Putamen (tissue), 1 donor: ENCODE data around the gene IL31.
"Not testable (repeated sequence)": the region's sequence is repeated elsewhere in the genome, so short reads cannot be mapped to it uniquely, and the experiment has no call there.

Experiments used
- DNase-seq: peaks from one replicate; pipeline ENCODE4 v3.0.0-alpha.2; 2016; ENCODE audit warnings: low spot score

IL31 gene

DNA sequence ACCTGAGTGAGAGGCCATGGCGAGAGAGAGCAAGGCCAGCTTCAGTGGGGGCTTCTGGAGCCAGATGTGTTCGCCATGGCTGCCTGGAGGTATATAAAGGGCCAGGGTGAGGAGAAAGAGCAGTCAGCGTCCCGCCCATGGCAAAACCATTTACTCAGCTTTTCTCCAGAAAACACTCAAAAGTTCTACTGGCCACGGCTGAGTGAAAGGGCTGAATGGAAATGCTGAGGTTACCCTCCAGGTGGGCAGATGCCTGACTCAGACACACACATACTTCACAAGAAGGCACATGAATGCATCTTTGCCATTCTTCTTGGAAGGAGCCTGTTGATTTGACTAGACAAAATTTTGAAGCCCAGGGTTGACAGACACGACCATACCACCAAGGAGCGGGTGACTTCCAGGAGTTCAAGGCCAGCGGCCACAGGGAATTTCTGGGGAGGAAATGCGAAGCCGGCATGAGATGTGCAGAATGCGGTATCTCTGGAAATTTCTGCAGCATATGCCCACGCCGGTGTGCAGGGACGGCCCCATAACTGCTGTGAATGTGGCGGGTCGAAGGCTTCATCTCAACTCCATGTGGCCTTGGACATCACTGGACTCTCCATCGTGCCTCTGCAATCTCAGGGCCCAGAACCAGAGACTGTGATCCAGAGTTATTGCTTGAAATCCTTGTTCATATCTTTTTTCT, at the start of gene IL31:
IL31 (minus strand) TSS at position 67 of the 691 bp plus-strand sequence; CDS start at position 18, 49 bp downstream.
- no peak for DNase-seq

DNA sequence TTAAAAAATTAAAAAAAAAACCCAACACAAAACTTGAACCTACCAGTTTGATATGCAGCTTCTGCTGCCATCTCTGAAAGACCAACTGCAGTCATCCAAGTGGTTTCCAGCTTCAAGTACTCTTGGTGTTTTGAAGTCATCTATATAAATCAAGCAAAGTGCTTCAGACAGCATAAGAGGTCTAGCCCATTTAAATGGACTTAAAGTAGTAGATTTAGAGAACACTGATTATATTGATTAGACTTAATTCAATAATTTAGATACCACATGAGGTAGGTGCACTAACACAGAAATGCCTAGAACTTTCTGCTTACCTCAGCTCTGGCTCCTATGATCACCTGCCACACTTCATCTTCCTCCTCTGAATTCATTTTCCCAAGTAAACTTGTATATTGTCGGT, 42.4 kb upstream of the IL31 start:
- DNase-seq, result no peak

DNA sequence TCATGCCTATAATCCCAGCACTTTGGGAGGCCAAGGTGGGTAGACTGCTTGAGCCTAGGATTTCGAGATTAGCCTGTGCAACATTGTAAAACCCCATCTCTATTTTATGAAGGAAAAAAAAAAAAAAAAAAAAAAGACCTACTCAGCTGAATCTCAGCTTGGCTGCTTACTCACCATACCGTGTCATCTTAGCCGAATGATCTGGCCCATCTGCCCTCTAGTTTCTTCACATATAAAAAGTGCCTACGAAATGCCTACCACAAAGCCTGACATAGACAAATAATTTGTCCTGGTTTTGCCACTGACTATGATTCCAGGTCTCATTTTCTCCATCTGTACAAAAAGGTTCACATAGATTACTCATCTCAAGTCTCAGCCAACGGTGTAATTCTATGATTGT, 41.8 kb upstream of the IL31 start:
- no peak for DNase-seq

DNA sequence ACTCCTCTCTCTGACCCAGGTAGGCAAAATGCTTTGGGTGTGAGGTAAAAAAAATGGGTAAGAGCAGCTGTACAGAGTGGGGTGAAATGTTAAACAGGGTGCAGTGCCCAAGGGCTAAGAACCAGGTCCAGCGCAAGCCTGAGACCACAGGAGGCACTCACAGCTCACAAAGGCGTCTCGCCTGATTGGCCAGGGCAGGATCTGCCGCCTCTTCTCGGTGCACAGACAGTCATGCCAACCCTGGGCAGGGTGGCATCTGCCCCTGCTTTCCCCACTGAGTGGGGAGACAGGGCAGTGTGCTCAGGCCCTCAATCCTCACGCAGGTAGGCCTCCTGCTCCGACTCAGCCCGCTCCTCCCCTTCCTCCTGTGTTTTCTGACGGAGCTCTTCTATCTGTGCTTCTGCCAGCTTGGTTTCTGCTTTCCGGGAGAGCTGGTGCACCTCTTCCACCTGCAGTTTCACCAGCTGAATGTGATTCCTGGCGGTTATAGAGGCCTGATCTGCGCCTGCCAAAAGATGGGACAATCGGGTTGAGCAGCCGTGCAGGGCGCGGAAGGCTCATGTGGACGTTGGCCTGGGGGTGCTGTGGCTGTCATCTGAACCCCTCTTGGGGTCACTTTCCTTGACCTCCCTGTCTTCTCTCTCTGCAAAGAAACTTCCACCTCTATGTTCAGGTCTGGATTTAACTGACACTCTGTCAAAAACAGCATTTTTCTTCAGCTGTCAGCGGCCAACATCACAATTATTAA, 34.2 kb upstream of the IL31 start:
- DNase-seq, result no peak

DNA sequence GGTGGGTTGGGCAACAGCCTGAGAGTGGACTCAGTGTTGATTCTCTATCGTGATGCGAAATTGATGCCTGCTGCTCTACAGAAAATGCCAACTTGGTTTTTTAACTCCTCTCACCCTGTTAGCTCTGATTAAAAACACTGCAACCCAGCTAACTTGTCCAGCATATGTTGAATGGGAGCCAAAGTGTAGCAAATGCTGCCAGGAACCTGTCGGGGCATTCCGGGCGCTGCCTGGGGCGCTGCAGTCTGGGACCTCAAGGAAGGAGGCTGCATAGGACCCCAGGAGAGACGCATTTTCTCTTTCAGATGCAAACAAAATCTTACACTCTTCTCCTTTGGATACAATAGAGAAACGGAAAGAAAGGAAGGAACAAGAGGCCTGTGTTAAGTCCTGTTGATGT, 33.4 kb upstream of the IL31 start:
- DNase-seq, result no peak

DNA sequence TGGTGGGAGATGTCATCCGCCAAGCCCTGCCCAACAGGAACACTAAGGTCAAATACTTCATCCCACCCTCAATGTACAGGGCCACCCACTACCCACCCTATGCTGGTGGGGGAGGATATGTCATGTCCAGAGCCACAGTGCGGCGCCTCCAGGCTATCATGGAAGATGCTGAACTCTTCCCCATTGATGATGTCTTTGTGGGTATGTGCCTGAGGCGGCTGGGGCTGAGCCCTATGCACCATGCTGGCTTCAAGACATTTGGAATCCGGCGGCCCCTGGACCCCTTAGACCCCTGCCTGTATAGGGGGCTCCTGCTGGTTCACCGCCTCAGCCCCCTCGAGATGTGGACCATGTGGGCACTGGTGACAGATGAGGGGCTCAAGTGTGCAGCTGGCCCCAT, 33.0 kb upstream of the IL31 start:
- DNase-seq, result no peak

DNA sequence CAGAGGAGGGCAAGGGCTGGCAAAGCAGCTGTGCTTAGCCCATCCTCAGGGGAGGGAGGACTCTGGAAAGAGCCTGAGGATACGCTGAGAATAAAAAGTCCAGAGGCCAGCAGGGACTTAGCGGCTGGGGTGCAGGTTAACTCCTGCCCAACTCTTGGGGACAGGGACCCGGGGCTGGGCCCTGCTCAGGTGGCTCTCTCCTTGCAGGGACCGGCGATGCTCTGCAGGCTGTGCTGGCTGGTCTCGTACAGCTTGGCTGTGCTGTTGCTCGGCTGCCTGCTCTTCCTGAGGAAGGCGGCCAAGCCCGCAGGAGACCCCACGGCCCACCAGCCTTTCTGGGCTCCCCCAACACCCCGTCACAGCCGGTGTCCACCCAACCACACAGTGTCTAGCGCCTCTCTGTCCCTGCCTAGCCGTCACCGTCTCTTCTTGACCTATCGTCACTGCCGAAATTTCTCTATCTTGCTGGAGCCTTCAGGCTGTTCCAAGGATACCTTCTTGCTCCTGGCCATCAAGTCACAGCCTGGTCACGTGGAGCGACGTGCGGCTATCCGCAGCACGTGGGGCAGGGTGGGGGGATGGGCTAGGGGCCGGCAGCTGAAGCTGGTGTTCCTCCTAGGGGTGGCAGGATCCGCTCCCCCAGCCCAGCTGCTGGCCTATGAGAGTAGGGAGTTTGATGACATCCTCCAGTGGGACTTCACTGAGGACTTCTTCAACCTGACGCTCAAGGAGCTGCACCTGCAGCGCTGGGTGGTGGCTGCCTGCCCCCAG, 32.3 kb upstream of the IL31 start:
- DNase-seq, result no peak

DNA sequence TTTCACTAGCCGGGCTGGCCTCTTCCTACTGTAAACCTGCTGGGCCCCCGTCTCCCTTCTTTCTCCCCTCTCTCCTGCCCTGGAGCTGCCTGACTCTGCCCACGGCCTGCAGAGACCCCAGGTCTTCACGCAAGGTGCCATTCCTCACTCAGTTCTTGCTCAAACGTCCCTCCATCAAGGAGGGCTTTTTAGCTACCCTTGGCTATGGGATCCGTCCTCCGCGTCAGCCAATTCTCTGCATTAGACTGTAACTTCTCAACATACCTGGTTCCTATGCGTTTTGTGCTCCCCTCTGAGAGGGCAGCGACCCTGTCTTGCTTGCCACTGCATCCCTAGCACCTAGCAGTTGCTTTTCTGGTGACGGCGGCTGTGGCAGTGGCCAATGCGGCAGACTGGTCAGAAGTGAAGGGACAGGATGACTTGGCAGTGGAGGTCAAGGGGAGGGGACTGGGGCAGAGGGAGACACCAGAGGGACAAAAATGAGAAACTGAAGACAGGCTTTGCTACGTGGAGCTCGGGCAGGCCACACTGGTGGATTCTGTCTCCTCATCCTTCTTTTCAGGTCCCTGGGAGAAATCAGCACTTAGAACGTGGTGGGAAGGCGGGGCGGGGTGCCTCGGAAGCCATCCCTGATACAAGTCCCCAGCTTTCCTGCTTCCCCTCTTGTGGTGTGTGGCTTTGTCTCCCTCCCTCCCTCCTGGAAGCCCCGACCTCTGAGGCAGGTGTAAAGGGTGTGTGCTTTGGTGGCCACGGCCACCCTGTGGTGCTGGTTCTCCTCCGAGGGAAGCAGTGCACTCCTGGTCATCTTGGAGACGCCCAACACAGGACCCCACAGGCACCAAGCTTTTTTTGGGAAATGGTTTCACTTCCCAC, 31.3 kb upstream of the IL31 start:
- no peak for DNase-seq

DNA sequence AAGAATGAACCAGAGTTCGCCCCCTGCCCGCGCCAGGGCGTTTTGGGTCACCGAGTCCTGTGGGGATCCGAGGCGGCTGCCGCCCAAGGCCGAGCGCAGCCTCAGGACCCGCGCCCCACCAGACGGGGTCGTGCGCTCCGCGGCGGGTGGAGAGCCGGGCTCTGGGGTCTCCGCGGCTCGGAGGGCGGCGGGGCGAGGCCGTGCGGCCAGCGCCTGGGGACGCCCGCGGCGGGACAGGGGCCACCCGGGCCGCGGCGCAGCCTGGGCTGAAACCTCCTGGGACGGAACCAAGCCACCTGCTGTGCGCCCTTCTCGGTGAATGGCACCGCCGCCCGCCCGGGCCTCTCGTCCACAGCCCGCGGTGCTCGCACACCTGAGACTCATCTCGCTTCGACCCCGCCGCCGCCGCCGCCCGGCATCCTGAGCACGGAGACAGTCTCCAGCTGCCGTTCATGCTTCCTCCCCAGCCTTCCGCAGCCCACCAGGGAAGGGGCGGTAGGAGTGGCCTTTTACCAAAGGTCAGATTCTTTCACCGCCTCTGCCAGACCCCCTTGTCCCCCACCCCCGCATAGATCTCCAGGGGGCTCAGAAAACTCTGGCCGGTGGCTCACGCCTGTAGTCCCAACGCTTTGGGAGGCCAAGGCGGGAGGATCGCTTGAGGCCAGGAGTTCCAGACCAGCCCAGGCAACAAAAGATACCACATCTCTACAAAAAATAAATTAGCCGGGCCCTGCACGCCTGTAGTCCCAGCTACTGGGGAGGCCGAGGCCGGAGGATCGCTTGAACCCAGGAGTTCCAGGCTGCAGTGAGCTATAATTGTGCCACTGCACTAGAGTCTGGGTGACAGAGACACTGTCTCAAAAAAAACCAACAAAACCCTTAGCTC, 30.4 kb upstream of the IL31 start:
- no peak for DNase-seq

DNA sequence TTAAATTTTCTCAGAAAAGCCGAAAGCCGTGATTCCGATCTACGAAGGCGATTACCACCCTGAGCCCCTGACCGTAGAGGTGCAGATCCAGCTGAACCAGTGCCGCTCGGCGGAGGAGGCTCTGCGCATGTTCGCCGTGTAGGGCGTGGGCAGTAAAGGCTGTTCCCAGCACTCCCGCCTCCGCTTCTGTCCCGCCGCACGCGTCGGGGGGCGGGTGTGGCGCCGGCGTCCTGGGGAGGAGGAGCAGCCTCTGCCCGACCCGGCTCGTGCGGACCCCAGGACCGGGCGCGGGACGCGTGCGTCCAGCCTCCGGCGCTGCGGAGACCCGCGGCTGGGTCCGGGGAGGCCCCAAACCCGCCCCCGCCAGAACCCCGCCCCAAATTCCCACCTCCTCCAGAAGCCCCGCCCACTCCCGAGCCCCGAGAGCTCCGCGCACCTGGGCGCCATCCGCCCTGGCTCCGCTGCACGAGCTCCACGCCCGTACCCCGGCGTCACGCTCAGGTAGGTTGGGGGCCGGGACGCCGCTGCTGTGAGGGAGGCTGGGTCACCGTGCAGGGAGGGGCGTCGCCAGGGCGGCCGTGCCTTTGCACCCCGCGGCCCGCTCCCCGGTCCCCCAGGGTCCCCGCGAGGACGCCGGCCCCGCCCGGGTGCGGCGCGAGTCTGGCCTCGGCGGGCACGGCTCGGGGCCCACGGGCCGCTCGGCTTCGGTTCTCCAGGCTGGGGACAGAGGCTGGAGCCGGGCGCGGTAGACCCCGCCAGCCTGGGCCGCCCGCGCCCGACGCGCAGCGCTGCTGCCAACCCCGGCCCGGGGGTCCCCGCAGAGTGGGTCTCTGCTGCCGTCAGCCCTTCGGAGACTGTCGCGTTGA, 29.5 kb upstream of the IL31 start, which contains the start of gene B3GNT4:
B3GNT4 (plus strand) TSS at position 409 of the 866 bp plus-strand sequence. CDS start 910 bp downstream, outside the sequence.
- DNase-seq, result peak; percentile 61

DNA sequence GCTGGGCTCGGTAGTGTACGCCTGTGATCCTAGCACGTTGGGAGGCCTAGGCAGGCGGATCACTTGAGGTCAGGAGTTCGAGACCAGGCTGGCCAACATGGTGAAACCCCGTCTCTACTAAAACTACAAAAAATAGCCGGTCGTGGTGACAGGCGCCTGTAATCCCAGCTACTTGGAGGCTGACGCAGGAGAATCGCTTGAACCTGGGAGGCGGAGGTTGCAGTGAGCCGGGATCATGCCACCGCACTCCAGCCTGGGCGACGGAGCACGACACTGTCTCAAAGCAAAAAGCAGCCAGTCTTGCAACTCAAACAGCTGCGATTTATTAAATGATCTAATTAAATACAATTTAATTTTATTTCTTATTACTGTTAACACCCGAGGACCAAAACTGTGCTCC, 28.8 kb upstream of the IL31 start:
- not testable (repeated sequence) for DNase-seq

DNA sequence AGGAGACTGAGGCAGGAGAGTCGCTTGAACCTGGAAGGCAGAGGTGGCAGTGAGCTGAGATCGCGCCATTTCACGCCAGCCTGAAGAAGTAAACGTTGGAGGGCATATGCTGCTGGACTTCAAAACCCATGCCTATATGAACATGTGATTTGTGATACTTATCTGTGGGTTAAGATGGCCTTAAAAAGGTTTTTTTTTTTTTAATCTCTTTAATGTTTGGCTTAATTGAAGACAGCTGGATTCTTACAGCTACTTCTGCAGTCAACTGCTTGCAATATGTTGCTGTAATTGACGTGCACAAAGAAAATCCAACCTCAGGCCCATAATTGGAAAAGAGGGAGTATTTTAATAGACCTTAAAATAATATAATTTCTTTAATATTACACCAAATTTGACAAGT, 28.0 kb upstream of the IL31 start:
- DNase-seq, result no peak

DNA sequence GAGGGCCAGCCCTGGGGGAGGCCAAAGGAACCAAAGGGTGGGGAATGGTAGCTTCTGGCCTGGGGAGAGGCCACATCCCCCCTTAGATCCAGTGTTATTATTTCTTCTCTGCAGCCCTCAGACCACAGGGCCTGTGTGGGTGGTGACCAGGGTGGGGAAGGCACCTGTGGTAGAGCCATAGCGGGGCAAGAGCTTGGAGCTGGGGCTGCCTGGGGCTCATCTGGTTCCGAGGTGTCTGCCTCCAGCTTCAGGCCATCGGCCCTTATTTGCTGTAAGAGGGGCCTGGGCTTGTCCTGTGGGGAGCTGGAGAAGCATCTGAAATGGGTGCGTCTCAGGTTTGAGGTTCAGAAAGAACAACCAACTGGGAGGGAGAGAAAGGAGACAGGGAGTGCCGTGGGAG, 27.4 kb upstream of the IL31 start:
- DNase-seq, result no peak

DNA sequence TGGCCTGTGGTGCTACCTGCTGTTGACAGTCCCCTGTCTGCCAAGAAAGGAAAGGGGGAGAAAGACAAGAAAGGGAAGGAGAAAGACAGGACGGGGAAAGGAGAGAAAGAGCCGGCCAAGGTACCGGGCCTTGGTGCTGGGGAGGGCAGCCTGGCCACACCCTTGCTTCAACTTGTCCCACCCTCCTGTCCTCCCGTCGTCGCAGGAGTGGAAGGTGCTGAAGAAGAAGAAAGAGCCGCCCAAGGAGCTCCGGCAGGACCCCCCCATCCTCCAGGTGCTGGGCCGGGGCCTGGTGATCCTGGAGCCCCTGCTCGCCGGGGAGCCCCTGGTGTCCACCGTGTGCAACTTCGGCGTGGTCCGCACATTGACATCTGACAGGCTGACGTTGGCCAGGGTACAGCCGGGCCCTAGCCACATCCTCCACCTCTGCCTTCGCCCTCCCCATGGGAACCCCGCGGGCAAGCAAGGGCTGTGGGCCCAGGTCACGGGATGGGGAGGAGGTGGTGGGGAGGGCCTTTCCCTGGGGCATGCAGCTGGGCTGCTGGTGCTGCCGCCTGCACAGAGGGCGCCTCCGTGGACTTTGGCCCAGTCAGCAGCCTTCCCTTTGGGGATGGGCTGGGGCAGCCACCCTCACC, 26.6 kb upstream of the IL31 start:
- no peak for DNase-seq

DNA sequence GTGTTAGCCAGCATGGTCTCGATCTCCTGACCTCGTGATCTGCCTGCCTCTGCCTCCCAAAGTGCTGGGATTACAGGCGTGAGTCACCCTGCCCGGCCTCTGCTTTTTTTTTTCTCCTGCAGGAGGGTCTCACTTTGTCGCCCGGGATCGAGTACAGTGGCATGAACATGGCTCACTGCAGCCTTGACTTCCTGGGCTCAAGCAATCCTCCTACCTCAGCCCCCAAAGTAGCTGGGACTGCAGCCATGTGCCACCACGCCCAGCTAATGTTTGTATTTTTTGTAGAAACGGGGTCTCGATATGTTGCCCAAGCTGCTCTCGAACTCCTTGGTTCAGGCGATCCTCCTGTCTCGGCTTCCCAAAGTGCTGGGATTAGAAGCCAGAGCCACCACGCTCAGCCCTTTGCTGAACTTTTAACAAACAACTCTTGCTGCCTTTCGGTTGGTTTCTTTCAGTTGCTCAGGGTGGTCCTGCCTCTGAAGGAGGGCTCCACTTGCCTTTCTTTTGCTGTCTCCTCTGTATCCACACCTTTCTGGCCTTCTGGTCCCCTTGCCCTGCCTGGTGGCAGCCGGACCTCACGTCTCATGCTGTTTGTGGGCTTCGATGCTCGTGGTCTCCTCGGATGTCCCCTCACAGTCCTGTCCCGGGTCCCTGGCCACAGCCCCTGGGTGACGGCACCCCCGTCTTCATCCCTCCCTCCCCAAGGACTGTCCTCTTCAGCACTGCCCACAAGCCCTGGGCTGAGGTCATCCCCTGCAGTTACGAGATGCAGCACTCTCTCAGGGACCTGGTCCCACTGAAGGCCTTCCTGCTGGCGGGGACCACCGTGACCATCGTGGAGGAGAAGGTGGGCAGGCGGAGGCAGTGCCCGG, 25.7 kb upstream of the IL31 start:
- DNase-seq, result no peak

DNA sequence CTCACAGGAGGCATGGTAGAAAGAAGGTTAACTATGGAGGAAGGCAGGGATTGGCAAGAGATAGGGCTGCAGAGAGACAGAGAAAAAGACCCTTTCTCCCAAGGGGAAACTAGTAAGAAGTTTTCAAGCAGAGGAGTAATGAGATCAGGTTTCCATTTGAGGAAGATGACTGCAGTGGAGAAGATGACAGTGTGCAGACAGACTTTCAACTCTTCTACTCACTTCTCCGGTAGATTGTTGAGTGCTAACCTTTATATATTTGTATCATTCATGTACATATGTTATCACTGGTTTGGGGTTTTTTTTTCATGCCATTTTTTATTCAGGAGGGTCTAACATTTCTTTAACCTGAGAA, 23.6 kb upstream of the IL31 start:
- no peak for DNase-seq

DNA sequence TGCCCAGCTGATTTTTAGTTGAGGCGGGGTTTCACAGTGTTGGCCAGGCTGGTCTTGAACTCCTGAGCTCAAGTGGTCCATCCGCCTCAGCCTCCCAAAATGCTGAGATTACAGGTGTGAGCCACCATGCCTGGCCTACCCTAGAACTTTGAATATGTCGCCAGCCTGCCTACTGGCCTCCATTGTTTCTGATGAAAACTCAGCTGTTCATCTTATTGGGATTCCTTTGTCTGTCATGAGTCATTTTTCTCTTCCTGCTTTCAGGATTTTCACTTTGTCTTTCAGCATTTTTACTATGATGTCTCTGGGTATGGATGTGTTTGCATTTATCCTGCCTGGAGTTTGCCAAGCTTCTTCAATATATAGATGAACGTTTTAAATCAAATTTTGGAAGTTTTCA, 21.4 kb upstream of the IL31 start:
- no peak for DNase-seq

DNA sequence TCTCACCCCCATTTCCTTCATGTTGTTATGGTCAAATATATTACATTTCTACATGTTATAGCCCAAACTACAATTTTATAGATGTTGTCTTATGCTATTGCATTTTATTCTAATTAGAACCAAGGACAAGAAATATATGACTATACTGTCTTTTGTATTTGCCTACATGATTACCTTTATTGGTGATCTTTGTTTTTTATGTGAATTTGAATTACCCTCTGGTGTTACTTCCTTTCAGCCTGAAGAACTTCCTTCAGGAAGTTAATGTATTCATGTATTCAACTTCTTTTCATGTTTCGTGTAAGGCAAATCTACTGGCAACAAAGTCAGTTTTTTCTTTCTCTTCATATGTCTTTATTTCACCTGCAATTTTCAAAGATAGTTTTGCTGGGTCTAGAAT, 20.8 kb upstream of the IL31 start:
- no peak for DNase-seq
